GM21423 (cell line): ENCODE results near the gene SYTL2.
"Not testable (repeated sequence)": the region's sequence is repeated elsewhere in the genome, so short reads cannot be mapped to it uniquely, and the experiment has no call there.

ENCODE experiments used
- ATAC-seq: cut with Tn5 transposase; IDR thresholded peaks from one replicate; pipeline ENCODE4 v1.9.1; 2021; ENCODE audit warnings: mild to moderate bottlenecking, moderate library complexity; ENCODE audit not compliant: unreplicated experiment

SYTL2 gene

GRCh38 chr11:85661972-85662664 is 148.8 kb downstream of the SYTL2 start:
- ATAC-seq = no peak

- ATAC-seq = no peak
Measured at GRCh38 chr11:85658180-85658579, 152.8 kb downstream of the SYTL2 start.

- ATAC-seq = no peak
Measured at GRCh38 chr11:85656777-85657176, 154.2 kb downstream of the SYTL2 start.

- not testable (repeated sequence) for ATAC-seq
Measured at GRCh38 chr11:85654343-85654742, 156.6 kb downstream of the SYTL2 start.

GRCh38 chr11:85652786-85653447 is 158.0 kb downstream of the SYTL2 start:
- ATAC-seq = no peak

- ATAC-seq = no peak
Measured at GRCh38 chr11:85651118-85651517, 159.8 kb downstream of the SYTL2 start.

GRCh38 chr11:85647604-85648299 is 163.2 kb downstream of the SYTL2 start, which contains the start of gene TMEM126A:
Gene TMEM126A (plus strand): TSS chr11:85647967. CDS start chr11:85650256, 2,289 bp downstream.
- ATAC-seq = peak; percentile 99

GRCh38 chr11:85647078-85647477 is 163.9 kb downstream of the SYTL2 start:
- no peak for ATAC-seq
